ENCODE measurements around the gene CNOT9. TPM values are rescaled to one million over a fixed set of nuclear protein-coding genes. Genes with fewer than 3 reads are reported as not detected.

Gene CNOT9
- total RNA-seq, 1 donor from 2014 or later: 53.7 TPM

DNA sequence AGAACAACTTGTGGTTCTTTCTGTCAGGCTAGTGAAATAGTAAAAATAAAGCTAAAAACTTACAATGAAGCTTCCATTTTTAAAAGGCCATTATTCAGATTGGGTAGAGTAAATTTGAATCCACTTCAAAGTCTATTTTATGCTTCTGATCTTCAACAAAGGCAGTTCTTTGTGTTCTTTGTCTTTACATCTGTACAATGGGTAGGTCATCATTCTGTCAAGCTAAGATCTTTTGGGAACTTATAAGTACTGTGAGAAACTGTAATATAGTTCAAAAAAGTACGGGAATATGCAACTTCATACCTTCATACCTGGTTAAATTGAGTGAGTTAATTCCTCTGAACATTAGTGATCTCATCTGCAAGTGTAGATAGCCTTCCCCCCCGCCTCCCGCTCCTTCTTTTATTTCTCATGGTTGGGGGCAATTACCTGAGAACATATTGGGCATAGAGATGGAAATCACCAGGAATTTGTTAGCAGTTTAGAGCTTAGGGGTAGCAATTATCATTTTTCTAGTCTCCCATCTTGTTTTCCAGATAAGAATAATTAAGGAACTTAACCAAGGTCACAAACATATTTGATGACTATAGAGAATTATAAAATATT lies 9.7 kb downstream of the CNOT9 start:
- peaks cover 5% of the 10 kb centered on the region for H3K36me3 ChIP-seq (ENCODE audit: control insufficient read depth, insufficient read depth, low read length)
- no peak for FAIRE-seq

DNA sequence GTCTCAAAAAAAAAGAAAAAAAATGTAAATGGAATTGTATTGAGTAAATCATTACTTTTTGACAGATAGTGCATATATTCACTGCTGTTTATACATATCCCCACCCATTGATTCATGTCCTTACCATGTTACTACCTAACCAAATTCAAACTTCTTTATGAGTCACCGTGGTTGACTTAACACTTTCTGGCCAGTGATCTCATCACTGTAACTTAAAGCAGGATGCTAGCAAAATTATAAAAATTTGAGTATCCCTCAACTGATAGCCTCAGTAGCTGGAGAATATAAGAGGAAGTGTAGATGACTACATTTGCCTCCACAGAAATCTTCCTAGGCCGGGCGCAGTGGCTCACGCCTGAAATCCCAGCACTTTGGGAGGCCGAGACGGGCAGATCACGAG lies 13.4 kb downstream of the CNOT9 start:
- Histone ChIP-seq H3K27me3 (ENCODE audit: control insufficient read depth, insufficient read depth, low read length) (no peaks in the 10 kb centered on the region), H3K4me3 (ENCODE audit: low read depth, low read length) (no peak overlapping the region), H3K36me3 (ENCODE audit: control insufficient read depth, insufficient read depth, low read length) (peaks cover 9% of the 10 kb centered on the region)
- TF ChIP-seq, protein P1, sequence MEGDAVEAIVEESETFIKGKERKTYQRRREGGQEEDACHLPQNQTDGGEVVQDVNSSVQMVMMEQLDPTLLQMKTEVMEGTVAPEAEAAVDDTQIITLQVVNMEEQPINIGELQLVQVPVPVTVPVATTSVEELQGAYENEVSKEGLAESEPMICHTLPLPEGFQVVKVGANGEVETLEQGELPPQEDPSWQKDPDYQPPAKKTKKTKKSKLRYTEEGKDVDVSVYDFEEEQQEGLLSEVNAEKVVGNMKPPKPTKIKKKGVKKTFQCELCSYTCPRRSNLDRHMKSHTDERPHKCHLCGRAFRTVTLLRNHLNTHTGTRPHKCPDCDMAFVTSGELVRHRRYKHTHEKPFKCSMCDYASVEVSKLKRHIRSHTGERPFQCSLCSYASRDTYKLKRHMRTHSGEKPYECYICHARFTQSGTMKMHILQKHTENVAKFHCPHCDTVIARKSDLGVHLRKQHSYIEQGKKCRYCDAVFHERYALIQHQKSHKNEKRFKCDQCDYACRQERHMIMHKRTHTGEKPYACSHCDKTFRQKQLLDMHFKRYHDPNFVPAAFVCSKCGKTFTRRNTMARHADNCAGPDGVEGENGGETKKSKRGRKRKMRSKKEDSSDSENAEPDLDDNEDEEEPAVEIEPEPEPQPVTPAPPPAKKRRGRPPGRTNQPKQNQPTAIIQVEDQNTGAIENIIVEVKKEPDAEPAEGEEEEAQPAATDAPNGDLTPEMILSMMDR (IDR thresholded peaks at IDR 0.05; ENCODE audit: insufficient read depth, low read length, severe bottlenecking): no peak
- FAIRE-seq (no peak), DNase-seq (ENCODE audit: low read depth) (peak; percentile 95)

More for the DNA sequence above, 9.7 kb downstream of the CNOT9 start:
- TF ChIP-seq, protein P1 (IDR thresholded peaks at IDR 0.05; ENCODE audit: insufficient read depth, low read length, severe bottlenecking): no peak
- H3K4me3 ChIP-seq (ENCODE audit: low read depth, low read length): no peak overlapping the region
- H3K27me3 ChIP-seq (ENCODE audit: control insufficient read depth, insufficient read depth, low read length): no peaks in the 10 kb centered on the region
- DNase-seq (ENCODE audit: low read depth): no peak

DNA sequence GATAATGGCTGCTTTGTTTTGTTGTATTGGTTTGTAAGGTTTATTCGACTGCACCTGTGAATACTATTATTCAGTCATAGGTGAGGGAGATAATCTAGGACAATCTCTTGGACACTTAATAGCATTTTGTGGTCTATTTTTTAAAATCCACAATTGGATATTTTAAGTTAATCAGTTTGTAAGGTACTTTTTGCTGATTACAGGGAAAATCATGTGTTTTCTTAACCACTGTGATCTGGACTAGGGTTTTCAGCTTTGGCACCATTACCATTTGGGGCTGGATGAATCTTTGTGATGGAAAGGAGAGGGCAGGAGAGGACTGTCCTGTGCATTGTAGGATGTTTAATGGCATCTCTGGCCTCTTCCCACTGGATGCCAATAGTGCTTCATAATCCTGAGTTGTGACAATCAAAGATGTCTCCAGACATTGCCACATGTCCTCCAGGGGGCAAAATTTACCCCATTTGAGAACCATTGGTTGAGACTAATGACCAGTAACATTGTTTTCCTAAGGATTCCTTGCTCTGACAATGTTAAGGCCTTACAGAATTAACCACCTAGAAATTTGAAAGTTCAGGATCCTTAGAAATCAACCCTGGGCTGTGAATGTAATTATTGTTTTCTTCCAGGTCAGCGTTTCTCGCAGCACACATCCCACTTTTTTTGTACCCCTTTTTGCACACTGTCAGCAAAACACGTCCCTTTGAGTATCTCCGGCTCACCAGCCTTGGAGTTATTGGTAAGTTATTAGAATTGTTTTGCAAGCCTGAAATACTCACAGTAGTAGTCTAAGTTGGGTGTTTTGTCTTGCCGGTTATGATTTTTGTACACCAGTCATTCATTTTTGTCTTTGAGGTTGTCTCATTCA lies 15.6 kb downstream of the CNOT9 start:
- DNase-seq (ENCODE audit: low read depth) (no peak), FAIRE-seq (no peak)
- no peak overlapping the region for H3K4me3 ChIP-seq (ENCODE audit: low read depth, low read length)
- TF ChIP-seq, protein P1 (IDR thresholded peaks at IDR 0.05; ENCODE audit: insufficient read depth, low read length, severe bottlenecking): no peak
- no peaks in the 10 kb centered on the region for H3K27me3 ChIP-seq (ENCODE audit: control insufficient read depth, insufficient read depth, low read length)
- peaks cover 9% of the 10 kb centered on the region for H3K36me3 ChIP-seq (ENCODE audit: control insufficient read depth, insufficient read depth, low read length)

DNA sequence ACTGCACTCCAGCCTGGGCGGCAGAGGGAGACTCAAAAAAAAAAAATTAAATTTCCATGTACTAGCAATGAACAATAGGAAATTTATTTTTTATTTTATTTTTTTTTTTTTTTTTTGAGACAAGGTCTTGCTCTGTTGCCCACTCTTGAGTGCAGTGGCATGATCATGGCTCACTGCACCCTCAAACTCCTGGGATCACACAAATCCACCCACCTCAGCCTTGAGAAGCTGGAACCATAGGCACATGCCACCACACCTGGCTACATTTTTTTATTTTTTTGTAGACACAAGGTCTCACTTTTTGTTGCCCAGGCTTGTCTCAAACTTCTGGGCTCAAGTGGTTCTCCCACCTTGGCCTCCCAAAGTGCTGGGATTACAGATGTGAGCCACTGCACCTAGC lies 16.9 kb downstream of the CNOT9 start:
- peaks cover 10% of the 10 kb centered on the region for H3K36me3 ChIP-seq (ENCODE audit: control insufficient read depth, insufficient read depth, low read length)
- FAIRE-seq (no peak), DNase-seq (ENCODE audit: low read depth) (no peak)
- H3K4me3 ChIP-seq (ENCODE audit: low read depth, low read length): no peak overlapping the region
- TF ChIP-seq, protein P1 (IDR thresholded peaks at IDR 0.05; ENCODE audit: insufficient read depth, low read length, severe bottlenecking): no peak
- H3K27me3 ChIP-seq (ENCODE audit: control insufficient read depth, insufficient read depth, low read length): no peaks in the 10 kb centered on the region

DNA sequence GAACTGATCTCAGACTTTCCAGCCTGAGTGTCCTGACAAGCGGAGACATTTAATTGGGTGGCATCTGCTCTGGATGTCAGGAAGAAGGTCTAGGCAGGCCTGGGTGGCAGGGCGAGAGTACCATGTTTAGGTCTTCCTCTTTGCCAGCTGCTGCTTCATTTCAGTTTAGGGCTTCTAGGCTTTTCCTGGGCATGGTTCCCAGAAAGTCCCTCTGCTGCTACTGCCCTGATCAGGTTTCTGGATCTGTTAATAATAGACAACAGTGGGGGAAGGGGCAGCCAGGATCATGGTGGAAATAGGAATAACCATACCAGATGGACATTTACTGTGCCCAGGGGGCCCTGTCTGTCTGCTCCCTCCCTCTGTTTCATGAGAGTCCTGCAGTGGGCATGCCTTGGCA lies 36.8 kb downstream of the CNOT9 start:
- FAIRE-seq: no peak
- TF ChIP-seq, protein P1 (IDR thresholded peaks at IDR 0.05; ENCODE audit: insufficient read depth, low read length, severe bottlenecking): no peak

More for the DNA sequence above, 36.8 kb downstream of the CNOT9 start:
- H3K4me3 ChIP-seq (ENCODE audit: low read depth, low read length): no peak overlapping the region
- no peaks in the 10 kb centered on the region for H3K36me3 ChIP-seq (ENCODE audit: control insufficient read depth, insufficient read depth, low read length)
- H3K27me3 ChIP-seq (ENCODE audit: control insufficient read depth, insufficient read depth, low read length): no peaks in the 10 kb centered on the region
- no peak for DNase-seq (ENCODE audit: low read depth)

All from bronchial epithelial cell (primary cell).